Sigmoid colon (tissue), 4 donors: Measurements from ENCODE around the gene SHH.

Experiments
- EP300 ChIP-seq, 4 donors: sonication (generic); formaldehyde crosslinking; IDR thresholded peaks; one replicate each; pipeline ENCODE4 v1.6.1; 2017; ENCODE audit warnings: antibody characterized with exemption in 4 of 4
- POLR2A ChIP-seq, 2 donors: fragments of 450-650 bp; IDR thresholded peaks; one replicate each; pipeline ENCODE4 v1.6.1; 2016; ENCODE audit warnings: antibody characterized with exemption in 2 of 2, mild to moderate bottlenecking in 2 of 2, moderate library complexity in 2 of 2
- POLR2AphosphoS5 ChIP-seq, 4 donors: sonication (generic); formaldehyde crosslinking; IDR thresholded peaks; one replicate each; pipeline ENCODE4 v1.6.1; 2017; ENCODE audit warnings: antibody characterized with exemption in 4 of 4
- TF ChIP-seq, protein P1 (sequence below), 4 experiments: fragments of 450-650 bp in 3 of 4; fragments of 200-600 bp in 1 of 4; IDR thresholded peaks; one replicate each; pipeline ENCODE4 v1.5.1; 2016 to 2019; ENCODE audit warnings: antibody characterized with exemption in 4 of 4, mild to moderate bottlenecking in 3 of 4, moderate library complexity in 2 of 4

DNA sequence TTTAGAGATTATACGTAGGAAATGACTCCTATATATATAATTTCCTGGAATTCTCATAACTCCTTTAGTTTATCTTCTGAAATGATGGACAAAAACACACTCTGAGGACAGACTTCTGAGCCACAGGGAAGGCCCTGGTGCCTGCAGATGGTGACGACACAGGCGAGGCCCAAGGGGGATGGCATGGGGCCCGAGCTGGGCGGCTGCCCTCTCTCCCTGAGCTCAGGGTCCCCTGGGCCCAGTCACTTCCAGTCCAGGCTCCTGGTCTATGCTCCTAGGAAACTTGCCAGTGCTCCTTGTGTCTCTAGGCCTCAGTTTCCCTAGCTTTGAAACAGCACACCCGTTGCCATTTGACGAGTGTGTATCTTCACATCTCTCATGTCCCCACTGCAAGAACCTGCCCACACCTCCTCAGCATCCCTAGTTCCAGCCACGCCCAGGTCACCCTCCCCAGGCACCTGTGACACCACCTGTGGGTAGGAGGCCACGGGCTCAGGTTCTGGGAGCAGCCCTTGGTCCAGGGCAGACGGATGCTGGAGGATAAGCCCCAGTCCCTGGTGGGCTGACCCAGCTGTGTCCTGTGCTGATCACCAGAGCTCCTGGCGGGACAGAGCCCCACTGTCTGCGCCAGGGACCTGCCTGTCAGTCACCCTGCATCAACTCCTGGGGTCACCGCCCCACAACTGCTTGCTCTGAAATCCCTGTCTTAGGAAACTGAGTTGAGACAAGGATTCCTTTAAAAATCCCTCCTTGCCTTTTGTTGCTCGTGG lies 23.4 kb upstream of the SHH start:
- TF ChIP-seq POLR2AphosphoS5 (IDR thresholded peaks at IDR 0.05) (no peak), POLR2A (IDR thresholded peaks at IDR 0.05) (no peak), EP300 (IDR thresholded peaks at IDR 0.05) (no peak)
- TF ChIP-seq, protein P1, sequence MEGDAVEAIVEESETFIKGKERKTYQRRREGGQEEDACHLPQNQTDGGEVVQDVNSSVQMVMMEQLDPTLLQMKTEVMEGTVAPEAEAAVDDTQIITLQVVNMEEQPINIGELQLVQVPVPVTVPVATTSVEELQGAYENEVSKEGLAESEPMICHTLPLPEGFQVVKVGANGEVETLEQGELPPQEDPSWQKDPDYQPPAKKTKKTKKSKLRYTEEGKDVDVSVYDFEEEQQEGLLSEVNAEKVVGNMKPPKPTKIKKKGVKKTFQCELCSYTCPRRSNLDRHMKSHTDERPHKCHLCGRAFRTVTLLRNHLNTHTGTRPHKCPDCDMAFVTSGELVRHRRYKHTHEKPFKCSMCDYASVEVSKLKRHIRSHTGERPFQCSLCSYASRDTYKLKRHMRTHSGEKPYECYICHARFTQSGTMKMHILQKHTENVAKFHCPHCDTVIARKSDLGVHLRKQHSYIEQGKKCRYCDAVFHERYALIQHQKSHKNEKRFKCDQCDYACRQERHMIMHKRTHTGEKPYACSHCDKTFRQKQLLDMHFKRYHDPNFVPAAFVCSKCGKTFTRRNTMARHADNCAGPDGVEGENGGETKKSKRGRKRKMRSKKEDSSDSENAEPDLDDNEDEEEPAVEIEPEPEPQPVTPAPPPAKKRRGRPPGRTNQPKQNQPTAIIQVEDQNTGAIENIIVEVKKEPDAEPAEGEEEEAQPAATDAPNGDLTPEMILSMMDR (IDR thresholded peaks at IDR 0.05) = no peak
